ENCODE results near the gene ASAH2B.
A peak's percentile ranks its signal among the peaks of the same experiment; 100 is the strongest.
"Not testable (repeated sequence)": the region's sequence is repeated elsewhere in the genome, so short reads cannot be mapped to it uniquely, and the experiment has no call there.

ASAH2B gene

DNA sequence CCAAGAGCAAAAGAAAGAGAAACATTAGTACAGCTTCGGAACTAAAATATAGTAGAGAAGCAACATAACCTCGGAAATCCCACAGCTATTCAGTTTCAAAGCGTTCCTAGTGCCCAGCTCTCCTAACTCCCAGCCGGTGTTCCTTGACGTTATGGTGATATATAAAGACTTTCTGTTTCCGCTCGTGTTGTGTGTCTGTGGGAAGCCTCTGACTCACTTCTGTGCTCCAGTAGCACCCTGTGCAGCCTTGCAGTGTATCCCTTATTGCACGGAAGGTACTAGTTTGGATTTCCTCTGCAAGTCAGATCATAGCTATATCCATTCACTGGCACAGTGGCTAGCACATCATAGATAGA is 535 bp downstream of the ASAH2B start:
- no peak for DNase-seq
- Histone ChIP-seq H3K27me3 (replicated peaks; ENCODE audit: control insufficient read depth, insufficient read depth, low read length, poor library complexity, severe bottlenecking) (no peaks in the 10 kb centered on the region), H3K27ac (ENCODE audit: insufficient read depth, low read length, poor library complexity, severe bottlenecking) (peak overlapping the region; percentile 41), H3K9me3 (ENCODE audit: control insufficient read depth, low read length) (no peaks in the 10 kb centered on the region), H3K36me3 (ENCODE audit: control insufficient read depth, insufficient read depth, low read length) (no peaks in the 10 kb centered on the region), H3K4me3 (ENCODE audit: insufficient read depth, low read depth, low read length, poor library complexity, severe bottlenecking) (peak overlapping the region; percentile 92), H3K4me1 (ENCODE audit: control insufficient read depth, insufficient read depth, low read length, poor library complexity, severe bottlenecking) (peaks cover 5% of the 10 kb centered on the region)

DNA sequence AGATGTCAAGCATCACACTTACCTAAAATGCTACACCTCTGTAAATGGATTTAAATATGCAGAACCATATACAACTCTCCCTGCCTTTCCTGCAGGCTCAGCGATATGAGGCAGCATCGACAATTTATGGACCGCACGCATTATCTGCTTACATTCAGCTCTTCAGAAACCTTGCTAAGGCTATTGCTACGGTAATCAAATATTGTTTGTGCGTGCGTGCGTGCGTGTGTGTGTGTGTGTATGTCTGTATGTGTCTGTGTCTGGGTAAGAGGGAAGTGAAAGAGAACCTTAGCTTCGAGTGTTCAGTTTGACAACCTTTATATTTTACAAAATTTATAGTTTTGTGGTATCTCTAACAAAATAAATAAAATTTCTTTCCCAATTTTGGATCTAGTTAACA is 3.1 kb downstream of the ASAH2B start:
- H3K27ac ChIP-seq (ENCODE audit: insufficient read depth, low read length, poor library complexity, severe bottlenecking); H3K9me3 ChIP-seq (ENCODE audit: control insufficient read depth, low read length); H3K4me1 ChIP-seq (ENCODE audit: control insufficient read depth, insufficient read depth, low read length, poor library complexity, severe bottlenecking); H3K27me3 ChIP-seq (replicated peaks; ENCODE audit: control insufficient read depth, insufficient read depth, low read length, poor library complexity, severe bottlenecking); H3K4me3 ChIP-seq (ENCODE audit: insufficient read depth, low read depth, low read length, poor library complexity, severe bottlenecking); H3K36me3 ChIP-seq (ENCODE audit: control insufficient read depth, insufficient read depth, low read length); DNase-seq: not testable (repeated sequence)

DNA sequence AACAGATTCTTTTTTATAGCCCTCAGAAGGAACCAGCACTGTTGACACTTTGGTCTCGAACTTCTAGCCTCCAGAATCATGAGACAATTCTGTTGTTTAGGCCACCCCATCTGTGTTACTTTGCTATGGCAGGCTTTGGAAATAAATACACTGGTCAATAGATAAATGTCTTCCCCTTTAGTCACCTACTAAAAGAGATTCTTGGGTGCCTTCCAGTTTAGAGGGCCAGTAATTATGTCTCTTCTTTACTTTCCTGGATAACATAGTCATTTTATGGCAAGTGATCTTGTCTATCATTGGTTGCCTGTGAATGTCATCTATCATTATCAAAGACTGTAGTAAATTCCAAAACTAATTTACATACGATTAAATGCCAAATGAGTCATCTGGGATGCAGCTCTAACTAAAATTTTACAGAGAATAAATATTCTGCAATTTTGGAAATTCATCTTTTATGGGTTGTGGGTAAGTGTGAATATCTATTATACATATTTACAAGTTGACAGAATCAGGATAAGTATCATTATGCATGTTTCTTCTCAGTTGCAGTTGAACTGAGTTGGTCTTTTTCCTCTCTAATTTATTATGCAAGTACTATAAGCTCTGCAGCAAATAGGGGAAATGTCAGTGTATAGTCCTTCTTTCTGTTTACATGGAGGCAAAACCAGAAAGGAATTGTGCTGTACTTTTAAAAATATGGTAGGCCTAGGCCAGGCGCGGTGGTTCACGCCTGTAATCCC is 27.2 kb downstream of the ASAH2B start:
- H3K27me3 ChIP-seq (replicated peaks; ENCODE audit: control insufficient read depth, insufficient read depth, low read length, poor library complexity, severe bottlenecking); H3K4me1 ChIP-seq (ENCODE audit: control insufficient read depth, insufficient read depth, low read length, poor library complexity, severe bottlenecking); H3K4me3 ChIP-seq (ENCODE audit: insufficient read depth, low read depth, low read length, poor library complexity, severe bottlenecking); H3K27ac ChIP-seq (ENCODE audit: insufficient read depth, low read length, poor library complexity, severe bottlenecking); H3K36me3 ChIP-seq (ENCODE audit: control insufficient read depth, insufficient read depth, low read length); DNase-seq; H3K9me3 ChIP-seq (ENCODE audit: control insufficient read depth, low read length): not testable (repeated sequence)

DNA sequence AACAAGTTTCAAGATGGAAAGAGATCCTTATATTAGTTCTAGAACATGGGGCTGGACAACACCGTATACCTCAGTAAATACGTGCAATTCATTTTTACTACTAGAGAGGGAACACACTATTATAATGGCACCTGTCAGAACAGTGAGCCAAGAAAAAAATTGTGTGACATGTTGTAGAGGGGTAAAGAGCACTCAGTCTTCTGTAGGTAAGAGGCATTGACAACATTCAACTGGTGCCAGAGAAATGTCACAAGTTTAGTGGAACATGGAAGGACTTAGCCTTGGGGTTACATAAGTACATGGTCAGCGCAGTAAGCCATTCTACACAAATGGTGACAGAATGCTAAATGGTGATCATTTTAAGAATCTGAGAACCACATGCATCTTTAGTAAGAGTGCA is 32.3 kb downstream of the ASAH2B start:
- not testable (repeated sequence) for DNase-seq; H3K9me3 ChIP-seq (ENCODE audit: control insufficient read depth, low read length); H3K27me3 ChIP-seq (replicated peaks; ENCODE audit: control insufficient read depth, insufficient read depth, low read length, poor library complexity, severe bottlenecking); H3K4me3 ChIP-seq (ENCODE audit: insufficient read depth, low read depth, low read length, poor library complexity, severe bottlenecking); H3K36me3 ChIP-seq (ENCODE audit: control insufficient read depth, insufficient read depth, low read length); H3K4me1 ChIP-seq (ENCODE audit: control insufficient read depth, insufficient read depth, low read length, poor library complexity, severe bottlenecking); H3K27ac ChIP-seq (ENCODE audit: insufficient read depth, low read length, poor library complexity, severe bottlenecking)

DNA sequence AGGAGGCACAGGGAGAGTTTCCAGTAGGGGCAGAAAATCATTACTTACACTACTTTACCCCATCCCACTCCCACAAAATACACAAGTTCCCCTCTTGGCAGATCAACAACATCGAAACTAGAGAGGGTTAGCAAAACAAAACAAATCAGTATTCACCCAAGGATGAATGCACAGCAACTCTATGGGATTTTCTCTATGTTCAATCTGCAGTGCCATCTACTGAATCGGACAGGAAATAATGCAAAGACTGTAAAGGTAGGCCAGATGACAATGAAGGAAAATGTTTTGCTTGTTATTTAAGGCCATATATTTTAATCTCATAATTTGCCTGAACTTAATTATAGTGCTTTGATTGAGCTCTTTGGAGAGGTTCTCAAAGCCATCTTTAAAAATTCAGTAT is 35.1 kb downstream of the ASAH2B start:
- not testable (repeated sequence) for H3K36me3 ChIP-seq (ENCODE audit: control insufficient read depth, insufficient read depth, low read length); H3K9me3 ChIP-seq (ENCODE audit: control insufficient read depth, low read length); H3K4me1 ChIP-seq (ENCODE audit: control insufficient read depth, insufficient read depth, low read length, poor library complexity, severe bottlenecking); DNase-seq; H3K27me3 ChIP-seq (replicated peaks; ENCODE audit: control insufficient read depth, insufficient read depth, low read length, poor library complexity, severe bottlenecking); H3K27ac ChIP-seq (ENCODE audit: insufficient read depth, low read length, poor library complexity, severe bottlenecking); H3K4me3 ChIP-seq (ENCODE audit: insufficient read depth, low read depth, low read length, poor library complexity, severe bottlenecking)

DNA sequence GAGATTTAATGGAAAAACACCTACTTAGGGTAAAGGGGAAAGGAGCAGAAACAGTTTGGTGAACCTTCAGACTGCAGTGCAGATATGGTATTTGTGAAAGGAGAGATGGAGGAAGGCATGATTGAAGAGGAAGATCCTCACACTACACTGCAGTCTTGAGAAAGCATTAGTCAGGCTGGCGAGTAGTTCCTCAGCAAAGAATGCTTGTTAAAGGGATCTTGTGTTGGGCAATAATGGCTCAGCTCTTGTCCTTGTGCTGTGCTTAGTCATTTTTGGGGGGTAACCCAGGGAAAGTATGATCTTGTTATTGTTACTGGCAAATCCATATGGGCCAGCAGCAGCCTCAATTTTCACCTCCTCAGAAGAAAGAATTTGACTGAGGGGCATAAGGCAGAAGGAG is 40.3 kb downstream of the ASAH2B start:
- not testable (repeated sequence) for H3K9me3 ChIP-seq (ENCODE audit: control insufficient read depth, low read length); H3K4me3 ChIP-seq (ENCODE audit: insufficient read depth, low read depth, low read length, poor library complexity, severe bottlenecking); H3K27me3 ChIP-seq (replicated peaks; ENCODE audit: control insufficient read depth, insufficient read depth, low read length, poor library complexity, severe bottlenecking); H3K27ac ChIP-seq (ENCODE audit: insufficient read depth, low read length, poor library complexity, severe bottlenecking); H3K4me1 ChIP-seq (ENCODE audit: control insufficient read depth, insufficient read depth, low read length, poor library complexity, severe bottlenecking); H3K36me3 ChIP-seq (ENCODE audit: control insufficient read depth, insufficient read depth, low read length); DNase-seq

DNA sequence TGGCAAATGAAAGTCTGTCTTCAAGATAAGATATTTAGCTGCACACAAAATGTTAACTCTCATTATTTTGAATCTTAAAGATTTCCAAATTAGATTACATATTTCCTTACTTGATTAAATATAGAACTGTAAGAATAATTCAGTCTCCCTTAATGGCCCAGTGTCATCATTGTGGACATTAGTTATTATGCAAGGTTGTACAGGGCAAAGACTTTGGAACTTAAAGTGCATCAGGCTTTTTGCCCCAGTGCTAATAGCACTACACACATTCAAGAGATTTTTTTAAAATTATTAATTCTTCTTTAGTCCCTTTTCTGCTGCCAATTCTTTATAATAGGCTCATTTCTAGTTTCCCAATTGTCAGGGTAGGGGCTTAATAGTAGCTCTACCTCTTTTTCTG is 42.3 kb downstream of the ASAH2B start:
- not testable (repeated sequence) for H3K27me3 ChIP-seq (replicated peaks; ENCODE audit: control insufficient read depth, insufficient read depth, low read length, poor library complexity, severe bottlenecking); H3K27ac ChIP-seq (ENCODE audit: insufficient read depth, low read length, poor library complexity, severe bottlenecking); H3K4me3 ChIP-seq (ENCODE audit: insufficient read depth, low read depth, low read length, poor library complexity, severe bottlenecking); DNase-seq; H3K36me3 ChIP-seq (ENCODE audit: control insufficient read depth, insufficient read depth, low read length); H3K9me3 ChIP-seq (ENCODE audit: control insufficient read depth, low read length); H3K4me1 ChIP-seq (ENCODE audit: control insufficient read depth, insufficient read depth, low read length, poor library complexity, severe bottlenecking)

DNA sequence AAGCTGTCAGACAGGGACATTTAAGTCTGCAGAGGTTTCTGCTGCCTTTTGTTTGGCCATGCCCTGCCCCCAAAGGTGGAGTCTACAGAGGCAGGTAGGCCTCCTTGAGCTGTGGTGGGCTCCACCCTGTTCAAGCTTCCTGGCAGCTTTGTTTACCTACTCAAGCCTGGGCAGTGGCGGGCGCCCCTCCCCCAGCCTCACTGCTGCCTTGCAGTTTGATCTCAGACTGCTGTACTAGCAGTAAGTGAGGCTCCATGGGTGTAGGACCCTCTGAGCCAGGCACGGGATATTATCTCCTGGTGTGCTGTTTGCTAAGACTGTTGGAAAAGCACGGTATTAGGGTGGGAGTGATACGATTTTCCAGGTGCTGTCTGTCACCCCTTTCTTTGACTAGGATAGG is 48.2 kb downstream of the ASAH2B start:
- H3K4me3 ChIP-seq (ENCODE audit: insufficient read depth, low read depth, low read length, poor library complexity, severe bottlenecking); H3K4me1 ChIP-seq (ENCODE audit: control insufficient read depth, insufficient read depth, low read length, poor library complexity, severe bottlenecking); H3K27me3 ChIP-seq (replicated peaks; ENCODE audit: control insufficient read depth, insufficient read depth, low read length, poor library complexity, severe bottlenecking); DNase-seq; H3K9me3 ChIP-seq (ENCODE audit: control insufficient read depth, low read length); H3K36me3 ChIP-seq (ENCODE audit: control insufficient read depth, insufficient read depth, low read length); H3K27ac ChIP-seq (ENCODE audit: insufficient read depth, low read length, poor library complexity, severe bottlenecking): not testable (repeated sequence)

DNA sequence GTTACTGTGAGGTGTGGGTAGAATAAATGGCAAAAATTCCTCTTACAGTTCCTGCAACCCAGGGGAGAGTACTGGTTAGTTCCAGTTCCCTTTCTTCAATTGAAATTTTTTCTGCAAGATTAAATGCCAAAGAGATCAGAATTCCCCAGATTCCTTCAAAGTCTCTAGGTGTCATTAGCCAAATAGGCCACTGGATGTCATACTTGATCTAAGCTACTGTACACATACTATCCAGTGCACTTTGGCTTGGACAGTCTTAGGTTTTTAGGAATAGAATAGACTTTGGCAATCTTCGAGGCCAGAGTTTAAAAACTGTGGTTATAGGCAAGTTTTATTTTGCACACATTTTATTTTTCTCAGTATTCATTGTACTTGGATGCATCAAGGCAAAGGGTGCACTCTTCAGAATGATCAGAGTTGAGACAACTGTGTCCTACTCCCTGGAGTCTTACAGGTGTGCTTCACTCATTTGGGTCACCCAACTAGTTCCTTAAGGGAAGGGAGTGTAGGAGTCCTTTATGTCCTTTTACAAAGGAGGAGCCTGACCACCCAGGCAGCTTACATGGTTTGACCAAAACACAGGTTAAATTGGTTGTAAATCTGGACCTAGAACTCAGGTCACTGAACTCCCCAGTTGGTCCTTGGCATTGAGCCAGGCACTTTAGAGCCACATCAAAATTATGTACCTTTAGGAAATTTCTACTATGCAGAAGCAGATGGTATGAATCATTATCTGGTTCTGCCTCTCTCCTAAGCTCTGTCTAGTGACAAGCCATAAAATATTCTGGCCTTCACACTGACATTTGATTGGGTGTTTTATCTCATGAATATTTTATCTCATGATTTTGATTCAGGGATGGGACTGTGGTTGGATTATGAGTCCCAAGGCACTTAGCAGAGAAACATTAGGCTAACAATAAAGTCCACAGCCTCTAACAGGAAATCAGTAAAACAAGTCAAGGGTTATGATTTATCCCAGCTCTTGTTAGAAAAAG is 49.5 kb downstream of the ASAH2B start:
- no peak overlapping the region for H3K27ac ChIP-seq (ENCODE audit: insufficient read depth, low read length, poor library complexity, severe bottlenecking)
- H3K9me3 ChIP-seq (ENCODE audit: control insufficient read depth, low read length) = no peaks in the 10 kb centered on the region
- DNase-seq = no peak
- H3K27me3 ChIP-seq (replicated peaks; ENCODE audit: control insufficient read depth, insufficient read depth, low read length, poor library complexity, severe bottlenecking) = no peaks in the 10 kb centered on the region
- no peaks in the 10 kb centered on the region for H3K4me1 ChIP-seq (ENCODE audit: control insufficient read depth, insufficient read depth, low read length, poor library complexity, severe bottlenecking)
- H3K36me3 ChIP-seq (ENCODE audit: control insufficient read depth, insufficient read depth, low read length) = no peaks in the 10 kb centered on the region
- no peak overlapping the region for H3K4me3 ChIP-seq (ENCODE audit: insufficient read depth, low read depth, low read length, poor library complexity, severe bottlenecking)

DNA sequence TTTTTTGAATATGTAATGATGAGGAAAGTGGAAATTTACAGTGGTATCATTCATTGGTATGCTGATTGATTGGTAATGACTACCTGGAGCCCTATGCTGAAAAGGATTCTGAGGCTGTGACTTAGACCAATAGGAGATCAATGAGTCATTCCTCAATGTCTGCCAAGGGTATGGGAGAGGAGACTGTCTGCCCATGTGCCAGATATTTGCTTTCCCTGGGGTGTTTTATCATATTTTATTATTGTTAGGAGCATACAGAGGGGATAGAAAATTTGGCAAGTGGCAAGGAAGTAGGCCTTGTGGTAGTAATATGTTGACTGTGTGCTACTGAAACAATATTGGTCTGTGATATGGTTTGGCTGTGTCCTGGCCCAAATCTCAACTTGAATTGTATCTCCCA is 54.8 kb downstream of the ASAH2B start:
- Histone ChIP-seq H3K4me3 (ENCODE audit: insufficient read depth, low read depth, low read length, poor library complexity, severe bottlenecking) (no peak overlapping the region), H3K36me3 (ENCODE audit: control insufficient read depth, insufficient read depth, low read length) (no peaks in the 10 kb centered on the region), H3K27me3 (replicated peaks; ENCODE audit: control insufficient read depth, insufficient read depth, low read length, poor library complexity, severe bottlenecking) (no peaks in the 10 kb centered on the region), H3K27ac (ENCODE audit: insufficient read depth, low read length, poor library complexity, severe bottlenecking) (no peak overlapping the region), H3K4me1 (ENCODE audit: control insufficient read depth, insufficient read depth, low read length, poor library complexity, severe bottlenecking) (no peaks in the 10 kb centered on the region), H3K9me3 (ENCODE audit: control insufficient read depth, low read length) (no peaks in the 10 kb centered on the region)
- DNase-seq = no peak
